Measurements from ENCODE around the gene RBM24.

- TF ChIP-seq, protein P1, sequence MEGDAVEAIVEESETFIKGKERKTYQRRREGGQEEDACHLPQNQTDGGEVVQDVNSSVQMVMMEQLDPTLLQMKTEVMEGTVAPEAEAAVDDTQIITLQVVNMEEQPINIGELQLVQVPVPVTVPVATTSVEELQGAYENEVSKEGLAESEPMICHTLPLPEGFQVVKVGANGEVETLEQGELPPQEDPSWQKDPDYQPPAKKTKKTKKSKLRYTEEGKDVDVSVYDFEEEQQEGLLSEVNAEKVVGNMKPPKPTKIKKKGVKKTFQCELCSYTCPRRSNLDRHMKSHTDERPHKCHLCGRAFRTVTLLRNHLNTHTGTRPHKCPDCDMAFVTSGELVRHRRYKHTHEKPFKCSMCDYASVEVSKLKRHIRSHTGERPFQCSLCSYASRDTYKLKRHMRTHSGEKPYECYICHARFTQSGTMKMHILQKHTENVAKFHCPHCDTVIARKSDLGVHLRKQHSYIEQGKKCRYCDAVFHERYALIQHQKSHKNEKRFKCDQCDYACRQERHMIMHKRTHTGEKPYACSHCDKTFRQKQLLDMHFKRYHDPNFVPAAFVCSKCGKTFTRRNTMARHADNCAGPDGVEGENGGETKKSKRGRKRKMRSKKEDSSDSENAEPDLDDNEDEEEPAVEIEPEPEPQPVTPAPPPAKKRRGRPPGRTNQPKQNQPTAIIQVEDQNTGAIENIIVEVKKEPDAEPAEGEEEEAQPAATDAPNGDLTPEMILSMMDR (IDR thresholded peaks at IDR 0.05; ENCODE audit: low read depth, low read length): no peak
- no peak for TF ChIP-seq EZH2phosphoT487 (IDR thresholded peaks at IDR 0.05; ENCODE audit: low read depth)
These were observed 10.6 kb downstream of the RBM24 start for GRCh38 chr6:17291778-17292177.
